HG03064 (cell line): ENCODE measurements around the gene SYNE3.

ENCODE experiments used
- ATAC-seq: cut with Tn5 transposase; IDR thresholded peaks from one replicate; pipeline ENCODE4 v1.9.1; 2021; ENCODE audit warnings: low read depth; ENCODE audit not compliant: unreplicated experiment

The SYNE3 gene

DNA sequence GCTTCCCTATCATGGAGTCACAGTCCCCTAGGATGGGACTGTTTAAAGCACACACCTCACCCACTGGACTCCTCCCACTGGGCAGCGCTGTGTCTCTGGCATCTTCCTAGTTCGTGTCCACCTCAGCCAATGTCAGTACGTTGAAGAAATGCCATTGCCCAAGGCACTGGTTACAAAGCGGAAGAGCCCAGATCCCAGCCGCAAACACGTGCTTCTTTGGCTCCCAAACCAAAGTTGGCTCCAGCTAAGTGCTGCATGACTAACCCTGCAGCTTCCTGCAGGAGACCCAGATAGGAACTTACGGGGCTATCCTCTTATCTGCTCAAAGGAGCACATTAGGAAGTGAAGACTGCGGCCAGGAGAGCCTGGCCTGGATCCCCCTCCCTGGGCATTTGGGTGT, 9.3 kb downstream of the SYNE3 start:
- ATAC-seq: no peak

DNA sequence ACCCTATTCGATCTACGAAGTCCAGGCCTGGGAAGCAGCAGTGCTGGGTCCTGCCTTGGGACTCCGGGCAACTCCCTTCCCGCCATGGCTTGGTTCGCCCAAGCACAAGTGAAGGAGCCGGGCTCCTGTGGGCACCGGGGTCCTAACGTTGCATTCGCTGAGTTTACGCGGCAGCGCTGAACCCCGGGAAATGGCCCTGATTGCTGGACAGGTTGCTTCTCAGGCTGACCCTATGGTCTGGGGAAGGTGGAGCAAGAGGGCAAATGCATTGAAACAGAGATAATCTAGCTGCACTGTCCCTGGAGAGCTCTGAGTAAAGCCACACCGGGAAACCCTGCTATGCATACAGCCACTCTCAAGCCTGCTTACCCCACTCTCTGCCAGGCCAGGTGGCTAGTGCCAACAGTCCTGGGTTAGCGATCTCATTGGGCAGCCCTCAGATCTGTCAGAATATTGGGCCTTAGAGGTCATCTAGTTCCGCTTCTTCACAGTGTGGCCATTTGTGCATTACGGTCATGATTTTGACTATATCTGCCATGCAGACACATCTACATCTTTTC, 11.3 kb downstream of the SYNE3 start:
- no peak for ATAC-seq

DNA sequence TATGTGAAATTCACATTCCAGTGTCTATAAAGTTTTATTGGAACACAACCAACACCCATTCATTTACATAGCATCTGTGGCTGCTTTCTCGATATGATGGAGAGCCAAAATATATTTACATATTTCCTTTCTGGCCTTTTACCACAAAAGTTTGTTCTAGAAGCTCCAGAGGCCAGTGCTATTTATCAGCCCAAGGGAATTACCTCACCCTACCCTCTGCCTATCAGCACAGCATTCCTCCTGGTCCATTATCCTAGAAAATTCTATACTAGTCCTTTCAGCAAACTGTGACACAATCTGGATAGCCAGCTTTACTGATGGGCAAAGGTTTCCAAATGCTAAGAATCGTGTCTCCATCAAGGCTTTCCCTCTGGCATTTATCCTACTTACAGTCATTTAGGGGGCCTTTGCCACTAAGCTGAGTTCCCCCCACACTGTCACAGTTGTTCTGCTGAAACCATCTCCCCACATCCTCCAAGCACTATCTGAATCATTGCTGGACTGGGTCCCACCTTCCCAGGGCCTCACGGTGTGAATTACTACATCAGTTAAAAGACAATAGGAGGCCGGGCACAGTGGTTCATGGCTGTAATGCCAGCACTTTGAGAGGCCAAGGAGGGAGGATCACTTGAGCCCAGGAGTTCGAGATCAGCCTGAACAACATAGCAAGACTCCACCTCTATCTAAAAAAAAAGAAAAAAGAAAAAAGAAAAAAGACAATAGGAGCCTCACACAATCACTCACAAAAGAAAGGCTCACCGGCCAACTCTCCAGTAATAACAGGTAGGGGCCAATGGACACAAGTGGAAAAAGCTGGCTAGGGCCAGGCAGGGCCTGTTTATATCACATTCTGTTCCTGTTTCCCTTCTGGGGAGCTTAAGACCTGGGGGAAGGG, 12.1 kb downstream of the SYNE3 start:
- ATAC-seq: no peak

DNA sequence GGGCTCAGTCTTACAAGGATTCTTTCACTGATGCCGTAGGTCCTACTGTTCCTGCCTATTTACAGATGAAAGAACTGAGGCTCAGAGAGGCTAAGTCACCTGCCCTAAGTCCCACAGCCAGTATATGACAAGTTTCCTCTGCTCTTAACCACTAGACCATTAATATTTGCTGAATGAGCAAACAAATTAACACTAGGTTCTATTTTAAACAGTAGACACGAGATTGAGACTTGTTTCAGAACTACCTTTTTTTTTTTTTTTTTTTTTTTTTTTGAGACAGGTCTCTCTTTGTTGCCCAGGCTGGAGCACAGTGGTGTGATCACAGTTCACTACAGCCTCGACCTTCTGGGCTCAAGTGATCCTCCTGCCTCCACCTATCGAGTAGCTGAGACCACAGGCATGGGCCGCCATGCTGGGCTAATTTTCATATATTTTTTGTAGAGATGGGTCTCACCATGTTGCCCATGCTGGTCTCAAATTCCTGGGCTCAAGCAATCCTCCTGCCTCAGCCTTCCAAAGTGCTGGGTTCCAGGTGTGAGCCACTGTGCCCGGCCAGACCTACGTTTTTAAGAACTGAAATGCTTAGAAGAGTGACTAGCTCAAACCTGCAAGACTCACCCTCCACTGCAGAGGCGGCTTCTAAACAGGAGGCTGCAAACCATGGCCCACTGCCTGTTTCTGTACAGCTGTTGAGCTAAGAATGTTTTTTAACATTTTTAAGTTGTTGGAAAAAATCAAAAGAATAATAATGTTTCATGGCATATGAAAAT, 12.9 kb downstream of the SYNE3 start:
- no peak for ATAC-seq

DNA sequence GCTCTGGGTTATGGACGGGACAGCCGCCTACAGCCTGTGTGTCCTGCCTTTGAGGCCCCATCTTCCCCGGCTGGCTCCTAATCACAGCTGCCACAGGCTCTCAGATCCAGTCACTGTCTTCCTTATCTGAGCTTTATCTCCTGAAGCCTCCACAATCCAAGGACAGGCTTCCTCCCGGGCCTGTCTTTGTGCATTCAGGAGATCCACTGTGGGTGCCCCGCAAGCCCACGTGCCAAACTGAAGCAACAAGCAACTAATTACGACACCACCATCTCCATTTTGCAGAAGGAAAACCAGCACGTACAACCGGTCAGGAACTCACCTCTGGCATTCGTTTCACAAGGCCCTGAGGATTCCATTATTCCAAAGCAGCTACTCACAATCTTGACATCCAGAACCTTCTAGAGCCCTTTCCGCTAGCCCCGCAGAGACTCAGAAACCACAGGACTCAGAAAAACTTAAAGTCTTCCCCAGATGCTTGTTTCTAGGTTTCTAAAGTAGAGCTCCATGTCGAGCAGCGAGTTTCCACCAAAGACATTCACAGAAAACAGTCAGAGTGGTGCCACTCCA, 14.0 kb downstream of the SYNE3 start:
- no peak for ATAC-seq

DNA sequence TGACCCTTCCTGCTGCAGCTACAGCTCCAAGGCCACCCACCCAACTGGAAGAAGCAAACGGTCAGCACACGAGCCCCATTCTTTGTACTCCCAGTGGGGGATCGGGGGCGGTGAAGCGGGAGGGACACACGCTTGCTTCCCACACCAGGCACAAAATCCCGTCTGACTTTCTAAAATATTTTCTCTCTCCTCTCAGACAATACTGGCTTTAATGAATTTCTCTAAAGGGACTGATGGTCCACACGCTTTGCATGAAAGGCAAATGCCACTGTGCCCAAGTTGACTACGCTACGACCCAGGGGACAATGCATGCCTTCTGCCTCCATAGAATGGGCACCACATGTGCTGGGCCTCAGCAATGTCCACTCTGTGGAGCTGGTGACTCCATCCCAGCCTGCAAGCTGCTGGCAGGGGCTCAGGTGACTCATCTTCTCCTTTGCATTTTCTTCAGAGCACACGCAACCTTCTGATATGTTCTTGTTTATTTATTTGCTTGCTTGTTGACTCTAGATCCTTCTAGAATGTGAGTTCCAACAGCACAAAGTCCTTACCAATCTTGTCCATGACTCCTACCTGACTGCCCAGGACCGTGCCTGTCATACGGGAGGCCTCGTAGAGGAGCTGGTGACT, 15.6 kb downstream of the SYNE3 start:
- ATAC-seq: no peak

DNA sequence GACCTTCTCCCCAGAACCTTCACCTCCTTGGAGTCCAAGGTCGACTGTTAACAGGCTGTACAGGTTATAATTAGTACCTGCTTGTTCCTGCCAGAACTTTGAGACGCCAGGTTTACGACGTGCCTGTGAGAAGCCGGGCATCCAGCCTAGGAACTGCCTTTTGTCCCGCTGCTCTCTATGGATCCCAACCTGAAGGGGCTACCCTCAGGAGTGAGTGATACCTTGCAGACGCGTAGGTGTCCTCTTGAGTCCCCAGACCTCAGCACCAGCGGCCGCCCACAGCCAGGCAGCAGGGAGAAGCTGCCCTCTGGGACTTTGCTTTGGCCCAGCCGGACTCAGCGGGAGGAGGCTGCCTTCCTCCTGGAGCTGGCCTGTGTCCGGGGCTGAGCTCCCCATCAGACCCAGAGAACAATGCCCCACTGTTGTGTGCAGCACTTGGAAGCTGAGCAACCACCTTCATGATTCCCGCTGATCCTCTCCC, 16.2 kb downstream of the SYNE3 start:
- ATAC-seq: no peak

DNA sequence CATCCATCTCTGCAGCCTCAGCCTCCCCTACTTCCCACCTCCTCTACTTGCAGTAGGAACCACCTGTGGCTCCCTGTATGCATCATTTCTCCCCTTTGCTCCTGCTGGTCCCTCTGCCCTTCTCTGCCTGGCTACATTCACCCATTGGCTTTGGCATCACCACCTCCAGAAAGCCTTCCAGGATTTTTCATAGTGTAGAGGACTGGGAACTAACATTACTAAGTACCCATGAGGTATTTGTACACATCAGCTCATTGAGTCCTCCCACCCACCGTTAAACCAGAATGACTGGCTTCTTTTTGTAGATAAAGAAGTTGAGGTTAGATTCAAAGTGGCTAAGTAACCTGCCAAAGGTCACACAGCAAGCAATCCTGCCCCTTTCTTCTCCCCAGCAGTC, 17.1 kb downstream of the SYNE3 start:
- no peak for ATAC-seq

DNA sequence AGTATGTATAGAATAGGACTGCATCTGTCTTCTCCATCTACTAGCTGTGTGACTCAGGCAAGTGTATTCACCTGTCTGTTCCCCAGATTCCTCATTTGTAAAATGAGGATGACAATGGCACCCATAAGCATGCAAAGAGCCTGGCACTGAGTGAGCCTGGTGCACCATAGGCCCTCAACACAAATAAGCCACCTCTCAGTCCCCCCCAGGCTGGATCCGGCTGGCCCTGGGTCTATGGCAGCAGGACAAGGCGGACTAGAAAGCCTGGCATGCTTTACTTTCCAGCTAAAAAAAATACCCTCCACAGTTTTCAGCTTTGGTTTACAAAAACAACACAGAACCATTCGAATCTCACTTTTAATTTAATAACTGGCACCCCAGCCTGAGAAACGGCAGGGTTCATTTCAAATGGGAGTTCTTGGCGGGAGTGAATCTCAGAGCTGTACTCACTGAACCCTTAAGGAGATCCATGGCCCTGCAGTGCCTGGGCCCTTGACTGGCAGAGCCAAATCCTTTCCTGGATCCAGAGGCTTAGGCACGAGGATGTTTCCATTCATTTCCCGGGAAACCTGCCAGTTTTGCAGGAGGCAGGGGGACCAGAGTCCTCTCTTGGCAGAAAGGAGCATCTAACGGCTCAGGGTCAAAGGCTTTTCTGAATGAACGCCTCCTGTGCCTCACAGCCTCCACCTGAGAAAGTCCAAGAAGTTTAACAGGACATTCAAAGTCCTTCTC, 17.7 kb downstream of the SYNE3 start:
- no peak for ATAC-seq

DNA sequence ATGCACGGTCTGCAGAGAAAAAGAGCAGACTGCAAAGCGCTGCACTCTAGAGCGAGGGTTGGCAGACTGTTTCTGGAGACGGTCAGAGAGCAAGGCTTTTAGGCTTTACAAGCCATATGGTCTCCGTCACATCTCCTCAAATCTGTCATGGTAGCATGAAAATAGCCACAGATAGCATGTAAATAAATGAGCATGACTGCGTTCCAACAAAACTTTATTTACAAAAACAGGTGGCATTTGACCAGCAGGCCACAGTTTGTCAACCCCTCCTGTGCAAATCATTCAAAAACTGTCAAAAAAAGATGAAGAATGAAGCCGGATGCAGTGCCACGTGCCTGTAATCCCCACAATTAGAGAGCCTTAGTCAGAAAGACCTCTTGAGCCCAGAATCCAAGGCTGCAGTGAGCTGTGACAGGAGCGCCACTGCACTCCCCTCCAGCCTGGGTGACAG, 18.9 kb downstream of the SYNE3 start:
- ATAC-seq: no peak

DNA sequence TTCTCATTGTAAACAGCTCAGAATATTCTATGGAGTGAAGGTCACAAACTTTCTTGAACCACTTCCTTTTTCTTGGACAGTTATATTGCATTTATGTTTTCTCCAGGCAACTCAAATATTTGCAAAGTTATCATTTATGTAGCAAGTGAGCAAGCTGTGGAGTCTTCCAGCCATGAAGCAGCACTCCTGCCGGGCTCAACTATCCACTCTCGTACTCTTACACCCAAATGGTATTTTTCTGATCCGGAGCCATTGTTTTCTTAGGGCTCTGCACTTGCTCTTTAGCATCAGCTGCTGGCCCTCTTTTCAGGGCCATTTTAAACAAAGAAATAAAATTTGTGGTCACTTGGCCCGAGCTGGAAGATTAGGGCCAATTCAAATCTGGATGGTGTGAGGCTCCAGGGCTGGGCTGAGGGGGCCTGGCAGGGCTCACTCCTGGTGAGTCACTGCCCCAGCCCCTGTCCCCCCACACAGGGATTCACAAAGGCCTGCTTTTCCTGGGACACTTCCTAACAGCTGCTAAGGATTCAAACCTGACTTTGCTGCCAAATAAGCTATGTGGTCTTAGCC, 19.7 kb downstream of the SYNE3 start:
- ATAC-seq: no peak

DNA sequence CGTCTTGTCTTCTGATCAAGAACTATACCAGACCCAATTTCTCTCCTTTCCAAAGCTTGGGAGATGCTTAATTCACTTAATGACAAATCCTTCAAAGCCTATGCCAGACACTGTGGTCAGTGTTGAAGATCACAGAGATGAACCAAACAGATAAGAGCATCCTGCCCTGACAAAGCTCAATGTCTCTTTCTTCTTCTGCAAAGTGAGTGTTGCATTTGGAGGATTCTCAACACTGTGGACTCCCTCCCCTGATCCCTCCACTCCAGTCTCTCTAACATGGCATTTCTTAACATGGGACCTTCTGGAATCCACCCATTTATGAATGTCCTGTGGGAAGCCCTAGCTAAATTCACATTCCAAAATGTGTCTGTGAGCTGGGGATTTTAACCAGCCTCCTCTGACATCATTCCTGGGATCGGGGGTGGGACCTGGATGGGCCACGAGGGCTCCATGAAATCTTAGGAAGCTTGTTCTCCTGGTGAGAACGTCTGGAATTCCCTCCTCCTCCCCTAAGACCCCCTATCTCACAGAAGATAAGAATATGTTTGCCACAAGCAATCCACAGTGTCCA, 20.3 kb downstream of the SYNE3 start:
- ATAC-seq: no peak

DNA sequence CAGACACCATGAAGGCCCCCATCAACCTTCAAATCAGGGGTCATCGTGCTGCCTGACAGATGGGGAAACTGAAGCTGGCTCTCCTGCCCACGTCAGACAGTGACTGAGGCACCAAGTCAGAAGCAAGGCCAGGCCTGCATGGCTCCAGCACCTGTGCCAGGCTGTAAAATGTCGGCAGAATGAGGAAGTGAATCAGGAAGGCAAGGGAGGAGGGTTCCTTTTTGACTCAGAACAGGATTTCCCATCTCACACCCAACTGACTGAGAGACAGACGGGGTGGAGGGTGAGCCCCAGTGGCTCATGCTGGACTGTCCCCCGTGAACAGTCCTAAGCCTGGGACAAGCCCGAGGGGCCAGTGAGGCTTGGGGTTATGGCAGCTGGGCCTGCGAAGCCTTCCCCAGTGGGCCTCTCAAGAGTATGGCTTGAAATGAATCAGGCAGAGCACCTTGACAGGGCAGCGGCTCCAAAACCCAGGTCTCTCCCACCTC, 20.9 kb downstream of the SYNE3 start:
- ATAC-seq: peak; percentile 83

DNA sequence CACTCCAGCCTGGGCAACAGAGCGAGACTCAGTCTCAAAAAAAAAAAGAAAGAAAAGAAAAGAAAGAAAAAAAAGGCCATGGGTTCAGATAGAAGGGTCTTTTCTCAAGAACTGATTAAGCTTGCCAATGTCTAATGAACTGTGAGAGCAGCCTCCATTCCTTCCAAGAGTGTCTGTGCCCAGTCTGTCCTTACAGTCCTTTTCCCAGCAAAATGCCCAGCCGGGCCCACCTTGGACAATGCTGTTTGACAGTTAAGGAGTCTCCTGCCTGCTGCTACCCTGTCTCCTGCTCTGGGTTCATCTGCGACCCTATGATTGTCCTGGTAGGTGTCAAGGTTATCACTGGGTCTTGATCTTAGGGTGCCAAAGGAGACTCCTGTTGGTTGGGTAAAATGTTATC, 21.4 kb downstream of the SYNE3 start:
- ATAC-seq: peak; percentile 2

DNA sequence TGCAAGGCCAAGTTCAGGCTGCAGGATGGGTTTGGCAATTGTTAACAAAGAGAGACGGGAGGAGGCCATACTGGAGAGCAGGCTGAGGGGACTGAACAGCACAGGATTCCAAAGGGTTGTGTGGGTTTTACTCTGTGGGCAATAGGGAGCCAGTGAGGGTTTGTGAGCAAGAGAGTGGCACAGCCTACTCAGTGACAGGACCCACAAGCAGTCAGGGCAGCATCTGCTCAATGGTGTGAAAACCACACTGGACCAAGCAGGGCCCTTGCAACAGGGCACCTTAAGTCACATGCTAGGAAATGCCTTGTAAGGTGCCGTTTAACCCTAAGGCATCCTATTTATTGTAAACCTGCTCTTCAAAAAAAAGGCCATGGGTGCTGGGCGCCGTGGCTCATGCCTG, 22.0 kb downstream of the SYNE3 start:
- ATAC-seq: no peak

DNA sequence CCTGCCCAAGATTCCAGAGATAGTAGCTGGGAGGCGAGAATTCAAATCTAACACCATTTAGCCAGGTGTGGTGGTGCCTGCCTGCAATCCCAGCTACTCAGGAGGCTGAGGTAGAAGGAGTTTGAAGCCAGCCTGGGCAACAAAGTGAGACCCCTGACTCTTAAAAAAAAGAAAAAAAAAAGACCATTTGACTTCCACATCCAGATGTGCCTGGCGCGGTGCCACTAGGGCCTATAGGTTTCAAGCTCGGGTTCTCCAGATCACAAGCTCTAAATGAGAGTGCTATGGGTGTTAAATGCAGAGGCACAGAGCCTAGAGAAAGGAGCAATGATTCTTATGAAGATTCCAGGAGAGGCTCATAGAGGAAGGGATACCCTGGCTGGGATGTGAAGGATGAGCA, 22.5 kb downstream of the SYNE3 start:
- ATAC-seq: no peak

DNA sequence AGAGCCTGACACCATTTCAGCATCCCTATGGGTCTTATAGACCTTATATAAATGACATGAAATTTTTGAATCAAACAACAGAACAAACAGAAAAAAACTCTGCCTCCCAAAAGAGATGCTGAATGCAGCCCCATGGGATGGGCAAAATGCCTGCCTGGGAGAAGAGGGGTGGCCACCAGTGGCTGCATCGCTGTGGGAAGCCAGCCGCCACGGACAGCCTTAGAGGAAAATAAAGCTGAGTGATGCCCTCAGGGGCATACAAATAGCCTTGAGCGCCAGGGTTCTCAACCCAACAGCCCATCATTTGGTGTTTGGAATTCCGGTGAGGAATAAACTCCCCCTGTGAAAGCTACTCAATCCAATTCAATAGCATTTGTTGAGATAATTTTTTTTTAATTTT, 22.9 kb downstream of the SYNE3 start:
- ATAC-seq: no peak

DNA sequence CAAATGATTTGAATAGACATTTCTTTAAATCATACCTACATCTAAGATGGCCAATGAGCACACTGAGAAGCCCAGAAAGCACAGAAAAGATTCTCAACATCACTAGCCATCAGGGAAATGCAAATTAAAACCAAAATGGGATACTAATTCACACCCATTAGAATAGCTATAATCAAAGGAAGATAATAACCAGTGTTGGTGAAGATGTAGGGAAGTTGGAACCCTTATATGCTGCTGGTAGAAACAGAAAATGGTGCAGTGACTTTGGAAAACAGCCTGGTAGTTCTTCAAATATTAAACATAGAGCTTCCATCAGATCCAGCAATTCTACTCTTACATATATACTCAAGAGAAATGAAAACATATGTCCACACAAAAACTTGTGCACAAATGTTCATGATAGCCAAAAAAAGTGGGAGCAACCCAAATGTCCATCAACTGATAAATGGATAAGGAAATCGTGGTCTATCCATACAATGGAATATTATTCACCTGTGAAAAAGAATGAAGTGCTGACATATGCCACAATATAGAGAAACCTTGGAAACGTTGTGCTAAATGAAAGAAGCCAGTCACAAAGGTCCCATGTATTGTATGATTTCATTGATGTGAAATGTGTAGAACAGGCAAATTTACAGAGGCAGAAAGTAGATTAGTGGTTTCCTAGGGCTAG, 24.4 kb downstream of the SYNE3 start:
- ATAC-seq: no peak
